ENCODE results near the gene TCIRG1.
"Not testable (repeated sequence)": the region's sequence is repeated elsewhere in the genome, so short reads cannot be mapped to it uniquely, and the experiment has no call there.

The TCIRG1 gene

DNA sequence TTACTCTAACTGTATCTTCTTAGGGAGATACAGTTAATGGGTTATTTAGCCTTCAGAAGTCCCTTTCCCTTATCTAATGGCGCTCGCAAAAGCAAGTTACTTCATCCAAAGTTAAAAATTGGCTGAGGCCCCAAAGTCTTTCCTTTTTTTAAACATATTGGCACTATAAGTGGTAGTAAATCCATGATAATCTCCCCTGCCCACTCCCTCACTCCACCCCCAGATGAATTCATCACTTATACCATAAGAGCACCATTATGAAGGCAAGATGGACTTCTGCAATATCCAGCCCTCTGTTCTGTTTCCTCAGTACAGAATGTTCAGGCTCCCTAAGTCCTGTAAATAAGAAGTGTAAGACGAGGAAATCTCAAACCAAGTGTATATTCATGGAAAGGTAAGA, 44.7 kb downstream of the TCIRG1 start:
- no peak for DNase-seq (ENCODE audit: low spot score)

DNA sequence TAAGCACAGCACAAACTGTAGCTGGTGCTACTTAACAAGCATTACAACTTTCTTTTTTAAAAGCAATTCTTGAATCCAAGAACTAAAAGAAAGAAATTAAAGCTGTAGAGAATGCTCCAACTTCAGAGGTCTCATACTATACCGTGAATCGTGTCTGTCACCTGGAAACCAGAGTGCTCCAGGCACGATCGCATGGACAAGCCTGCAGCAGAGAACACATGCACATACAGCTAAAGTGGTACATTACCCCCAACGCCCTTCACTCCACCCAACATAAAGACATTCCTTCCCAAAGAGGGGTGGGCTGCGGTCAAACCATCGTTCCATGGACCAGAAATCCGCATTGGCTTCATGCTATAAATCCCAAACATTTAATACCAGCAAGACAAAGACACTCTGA, 50.9 kb downstream of the TCIRG1 start:
- DNase-seq (ENCODE audit: low spot score), result no peak

DNA sequence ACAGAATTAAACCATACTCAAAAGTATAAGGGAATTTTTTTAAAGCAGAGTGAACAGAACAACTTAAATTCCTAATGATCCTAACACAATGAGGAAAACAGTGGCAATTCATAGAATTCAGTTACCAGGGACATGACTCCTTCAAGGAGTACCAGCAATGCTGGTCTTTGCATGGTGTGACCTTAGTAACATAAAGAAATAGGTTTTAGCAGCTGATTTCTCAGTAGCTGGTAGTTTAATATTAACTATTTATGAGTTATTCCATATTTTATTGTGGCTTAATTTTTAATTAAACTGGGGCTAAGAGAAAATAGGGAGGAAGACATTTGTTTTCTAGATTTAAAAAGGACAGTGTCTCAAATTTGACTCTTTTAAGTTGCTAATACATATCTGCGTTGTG, 51.5 kb downstream of the TCIRG1 start:
- peak; percentile 45 for DNase-seq (ENCODE audit: low spot score)

DNA sequence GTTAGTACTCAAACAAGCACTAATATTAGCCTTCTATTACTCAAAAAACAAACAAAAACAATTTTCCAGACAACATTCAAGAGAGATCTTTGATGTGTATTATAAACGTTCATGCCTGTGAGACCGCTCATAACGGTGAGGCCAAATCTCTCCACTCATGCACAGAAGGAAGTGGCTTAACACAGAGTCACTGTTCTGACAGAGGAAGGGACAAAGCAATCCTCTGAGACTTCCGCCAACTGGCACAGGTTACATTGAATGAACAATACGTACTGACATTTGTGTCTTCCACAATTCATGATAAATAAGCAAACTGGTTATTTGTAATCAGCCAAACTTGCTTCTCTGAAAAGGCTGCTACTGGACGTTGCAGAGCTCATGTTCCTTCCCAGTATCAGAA, 51.9 kb downstream of the TCIRG1 start:
- DNase-seq (ENCODE audit: low spot score), result peak; percentile 98

DNA sequence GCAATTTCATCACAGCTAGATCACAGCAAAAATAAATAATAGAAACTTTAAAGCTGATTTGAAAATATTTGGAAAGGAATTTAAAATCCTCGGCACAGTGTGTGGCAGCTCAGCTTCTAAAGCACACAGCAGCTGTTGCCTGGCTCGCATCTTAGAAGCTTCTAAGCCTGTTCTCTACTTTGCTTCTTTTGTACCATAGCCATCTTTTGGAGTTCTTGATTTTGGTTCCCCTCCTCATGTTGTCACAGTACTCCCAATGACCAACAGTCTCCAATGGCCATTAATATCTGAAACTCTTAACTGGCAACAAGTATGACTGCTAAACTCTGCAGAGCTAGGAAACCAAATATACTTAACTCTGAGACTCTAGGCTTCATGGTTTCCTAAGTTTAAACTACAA, 53.6 kb downstream of the TCIRG1 start:
- DNase-seq (ENCODE audit: low spot score), result peak; percentile 60

DNA sequence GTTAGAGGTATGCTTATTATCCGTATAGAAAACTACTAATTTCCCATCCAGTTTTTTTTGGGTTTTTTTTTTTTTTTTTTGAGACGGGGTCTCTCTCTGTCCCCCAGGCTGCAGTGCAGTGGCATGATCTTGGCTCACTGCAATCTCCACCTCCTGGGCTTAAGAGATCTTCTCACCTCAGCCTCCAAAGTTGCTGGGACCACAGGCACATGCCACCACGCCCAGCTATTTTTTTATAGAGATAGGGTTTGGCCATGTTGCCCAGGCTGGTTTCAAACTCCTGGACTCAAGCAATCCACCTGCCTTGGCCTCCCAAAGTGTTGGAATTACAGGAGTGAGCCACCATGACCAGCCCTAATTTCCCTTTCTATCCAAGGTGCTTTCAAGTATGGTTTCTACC, 54.1 kb downstream of the TCIRG1 start:
- DNase-seq (ENCODE audit: low spot score), result not testable (repeated sequence)

DNA sequence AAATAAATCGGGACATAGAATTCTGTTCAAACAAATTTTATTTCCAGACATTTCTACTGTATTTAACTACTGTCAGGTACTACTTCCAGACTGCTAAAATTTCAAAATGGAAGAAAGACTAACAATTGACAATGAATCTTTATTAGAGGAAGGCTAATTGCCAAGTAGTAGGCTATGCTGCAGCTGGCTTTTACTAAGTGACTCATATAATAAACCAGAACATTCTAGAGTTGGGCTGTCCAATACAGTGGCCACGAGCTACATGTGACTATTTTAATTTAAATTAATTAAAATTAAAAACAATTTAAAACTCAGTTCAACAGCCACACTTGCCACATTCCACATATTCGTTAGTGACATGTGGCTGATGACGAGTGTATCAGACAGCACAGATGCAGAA, 54.7 kb downstream of the TCIRG1 start:
- peak; percentile 82 for DNase-seq (ENCODE audit: low spot score)

DNA sequence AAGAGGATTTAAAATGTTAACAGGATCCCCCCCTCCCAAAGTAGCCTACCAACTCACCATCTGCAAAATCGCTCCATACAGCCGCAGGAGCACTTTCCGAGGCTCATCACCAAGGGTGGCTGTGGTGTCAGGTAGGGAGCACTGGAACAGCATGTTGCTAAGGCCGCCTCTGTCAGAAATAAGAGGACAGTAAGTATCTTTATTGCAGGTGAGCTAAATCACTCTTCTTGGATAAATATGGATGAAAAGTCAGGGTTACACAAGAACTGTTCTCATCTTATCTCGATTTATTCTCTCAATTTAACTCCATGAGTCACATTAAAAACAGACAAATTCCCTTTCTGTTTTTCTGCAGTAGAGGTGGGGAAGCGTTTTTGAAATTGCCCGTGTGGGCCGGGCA, 58.1 kb downstream of the TCIRG1 start:
- no peak for DNase-seq (ENCODE audit: low spot score)

DNA sequence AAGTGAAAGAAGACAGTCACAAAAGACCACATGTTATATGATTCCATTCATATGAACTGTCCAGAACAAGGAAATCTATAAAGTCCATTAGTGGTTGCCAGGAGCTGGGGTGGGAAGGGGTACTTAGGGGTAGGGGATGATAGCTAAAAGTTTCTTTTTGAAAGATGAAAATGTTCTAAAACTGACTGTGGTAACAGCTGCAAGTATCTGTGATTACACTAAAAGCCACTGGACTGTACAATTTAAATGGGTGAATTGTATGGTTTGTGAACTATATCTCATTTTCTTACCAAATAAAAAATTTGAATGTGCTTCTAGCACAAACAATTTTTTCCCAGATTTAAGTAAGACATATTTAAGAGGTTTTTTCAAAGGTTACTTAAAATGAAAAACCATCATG, 60.2 kb downstream of the TCIRG1 start:
- DNase-seq (ENCODE audit: low spot score), result no peak

DNA sequence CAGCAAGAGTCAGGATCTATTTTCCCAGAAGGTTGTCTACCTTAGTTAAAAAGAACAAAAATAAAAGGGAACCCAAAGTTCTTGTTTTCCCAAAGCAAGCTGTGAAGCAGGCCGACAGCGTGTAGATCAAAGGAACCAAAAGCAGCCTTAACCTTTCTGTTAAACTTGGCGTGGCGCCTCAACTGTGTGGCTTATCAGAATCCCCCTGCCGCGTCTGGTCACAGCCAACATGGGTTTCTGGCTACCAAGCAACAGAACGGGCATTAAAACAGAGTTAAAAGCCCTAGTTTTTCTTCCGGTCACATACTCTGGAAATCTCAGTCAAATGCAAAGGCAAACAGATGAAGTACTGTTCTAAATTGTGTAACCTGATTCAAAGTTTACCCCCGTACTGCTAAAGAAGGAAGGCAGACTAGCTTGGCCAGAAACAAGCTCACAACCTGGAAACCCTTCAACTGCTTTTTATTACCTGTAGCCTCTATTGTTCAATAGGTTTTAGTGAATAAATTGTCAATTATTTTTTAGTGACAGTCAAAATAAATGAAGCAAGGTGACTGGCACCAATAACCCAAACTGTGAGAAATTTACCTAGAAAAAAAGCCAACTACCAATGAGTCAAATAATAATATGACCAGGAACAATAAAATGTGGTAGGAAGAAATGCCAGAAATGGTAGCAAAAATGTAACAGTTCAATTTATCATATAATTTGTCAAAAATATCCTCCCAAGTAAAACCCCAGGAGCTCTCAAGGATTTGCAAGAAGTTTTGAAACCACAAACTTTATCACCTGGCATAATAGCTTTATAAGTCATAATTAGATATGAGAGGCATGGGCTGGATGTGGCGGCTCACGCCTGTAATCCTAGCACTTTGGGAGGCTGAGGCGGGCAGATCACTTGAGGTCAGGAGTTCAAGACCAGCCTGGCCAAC, 60.9 kb downstream of the TCIRG1 start:
- DNase-seq (ENCODE audit: low spot score), result peak; percentile 57

Measured in pons (tissue), 1 donor.